Keratinocyte (primary cell): ENCODE measurements around the gene TMEM129. TPM values are rescaled to one million over a fixed set of nuclear protein-coding genes. Genes with fewer than 3 reads are reported as not detected.

ENCODE experiments used
- DNase-seq: peaks from one replicate; pipeline ENCODE4 v3.0.0-alpha.2; 2011; ENCODE audit warnings: low read depth, missing footprints, low spot score
- FAIRE-seq: peaks from 2 replicates; lab custom pipeline; 2011; peaks lifted over from hg19 to GRCh38; lab: Jason Lieb, UNC
- H2AFZ ChIP-seq: 2 replicates; pipeline ENCODE4 v1.6.0; 2012; ENCODE audit warnings: low read length, control low read depth, inconsistent platforms; ENCODE audit not compliant: control insufficient read depth
- H3K27ac ChIP-seq: 2 replicates; pipeline ENCODE4 v1.5.1; 2011; ENCODE audit warnings: low read length; ENCODE audit not compliant: control insufficient read depth, insufficient read depth
- H3K27me3 ChIP-seq: 3 replicates; pipeline ENCODE4 v1.6.0; 2011; ENCODE audit warnings: low read length; ENCODE audit not compliant: control insufficient read depth, insufficient read depth; ENCODE audit errors: extremely low read depth
- H3K36me3 ChIP-seq, 2 experiments: 2 replicates in 1 of 2; 3 replicates in 1 of 2; pipeline ENCODE4 v1.5.1; 2011; ENCODE audit warnings: low read length in 2 of 2, mild to moderate bottlenecking in 1 of 2; ENCODE audit not compliant: control insufficient read depth in 2 of 2, insufficient read depth in 2 of 2; ENCODE audit errors: extremely low read depth in 1 of 2
- H3K4me1 ChIP-seq: 3 replicates; pipeline ENCODE4 v1.5.1; 2011; ENCODE audit warnings: low read length; ENCODE audit not compliant: control insufficient read depth, insufficient read depth; ENCODE audit errors: extremely low read depth
- H3K4me2 ChIP-seq: 3 replicates; pipeline ENCODE4 v1.6.0; 2011; ENCODE audit warnings: low read depth, low read length; ENCODE audit not compliant: control insufficient read depth, insufficient read depth; ENCODE audit errors: extremely low read depth
- H3K4me3 ChIP-seq, 3 experiments: fragments of 200-600 bp in 1 of 3; sonication (generic) in 1 of 3; 2 replicates in 2 of 3; 3 replicates in 1 of 3; pipeline ENCODE4 v1.5.1; 2011 to 2016; ENCODE audit warnings: low read length in 3 of 3, mild to moderate bottlenecking in 3 of 3, control low read depth in 2 of 3, inconsistent platforms in 1 of 3, low read depth in 1 of 3, mixed read lengths in 1 of 3, mixed run types in 1 of 3, moderate library complexity in 1 of 3; ENCODE audit not compliant: control insufficient read depth in 2 of 3, insufficient read depth in 2 of 3; ENCODE audit errors: extremely low read depth in 1 of 3
- H3K79me2 ChIP-seq: 2 replicates; pipeline ENCODE4 v1.6.0; 2012; ENCODE audit warnings: low read length; ENCODE audit not compliant: control insufficient read depth, insufficient read depth
- H3K9ac ChIP-seq: 3 replicates; pipeline ENCODE4 v1.6.0; 2011; ENCODE audit warnings: low read length; ENCODE audit not compliant: control insufficient read depth, insufficient read depth; ENCODE audit errors: extremely low read depth
- H3K9me1 ChIP-seq: 3 replicates; pipeline ENCODE4 v1.6.0; 2011; ENCODE audit warnings: low read length; ENCODE audit not compliant: control insufficient read depth, insufficient read depth; ENCODE audit errors: extremely low read depth
- H3K9me3 ChIP-seq: 2 replicates; pipeline ENCODE4 v1.5.1; 2012; ENCODE audit warnings: low read depth, low read length; ENCODE audit not compliant: control insufficient read depth
- H4K20me1 ChIP-seq: 3 replicates; pipeline ENCODE4 v1.6.0; 2011; ENCODE audit warnings: low read length; ENCODE audit not compliant: control insufficient read depth, insufficient read depth; ENCODE audit errors: extremely low read depth
- EZH2 ChIP-seq: IDR thresholded peaks from one replicate; pipeline ENCODE4 v1.6.1; 2012; ENCODE audit warnings: inconsistent platforms, mild to moderate bottlenecking, low read length, moderate library complexity
- dilution Hi-C: fragments of 300-500 bp; cut with MboI; formaldehyde crosslinking; loops from one replicate; pipeline ENCODE4 v1.7.0; 2020; ENCODE audit warnings: low sequenced_read_pairs; ENCODE audit not compliant: extremely low pct_ligation_motif_present
- polyA plus RNA-seq, 5 experiments: library from polyadenylated mRNA; depleted of rRNA in 3 of 5; stranded (reverse) in 3 of 5; stranded (forward) in 1 of 5; unstranded in 1 of 5; fragments of >200 nt; gene quantifications; 1 replicate in 1 of 5; 2 replicates in 3 of 5; 3 replicates in 1 of 5; pipeline versions ENCODE4 v1.2.1 to v1.2.3, GENCODE V29; 2011 to 2012; ENCODE audit warnings: missing spikeins in 2 of 5, low read depth in 1 of 5, low replicate concordance in 1 of 5
- TF ChIP-seq, protein P1 (sequence below), 3 experiments: IDR thresholded peaks in 1 of 3; conservative IDR thresholded peaks in 1 of 3; optimal IDR thresholded peaks in 1 of 3; 2 replicates in 2 of 3; 3 replicates in 1 of 3; pipeline versions ENCODE3 to v1.5.1; 2011; ENCODE audit warnings: low read length in 3 of 3, mild to moderate bottlenecking in 3 of 3, moderate library complexity in 2 of 3, control low read depth in 1 of 3, inconsistent platforms in 1 of 3; ENCODE audit not compliant: insufficient read depth in 2 of 3; ENCODE audit errors: extremely low read depth in 1 of 3

Gene TMEM129
- polyA plus RNA-seq, 1 donor (not counting 4 experiments of a cell fraction or from before 2014, with no cell fraction given), result 11.7 TPM

DNA sequence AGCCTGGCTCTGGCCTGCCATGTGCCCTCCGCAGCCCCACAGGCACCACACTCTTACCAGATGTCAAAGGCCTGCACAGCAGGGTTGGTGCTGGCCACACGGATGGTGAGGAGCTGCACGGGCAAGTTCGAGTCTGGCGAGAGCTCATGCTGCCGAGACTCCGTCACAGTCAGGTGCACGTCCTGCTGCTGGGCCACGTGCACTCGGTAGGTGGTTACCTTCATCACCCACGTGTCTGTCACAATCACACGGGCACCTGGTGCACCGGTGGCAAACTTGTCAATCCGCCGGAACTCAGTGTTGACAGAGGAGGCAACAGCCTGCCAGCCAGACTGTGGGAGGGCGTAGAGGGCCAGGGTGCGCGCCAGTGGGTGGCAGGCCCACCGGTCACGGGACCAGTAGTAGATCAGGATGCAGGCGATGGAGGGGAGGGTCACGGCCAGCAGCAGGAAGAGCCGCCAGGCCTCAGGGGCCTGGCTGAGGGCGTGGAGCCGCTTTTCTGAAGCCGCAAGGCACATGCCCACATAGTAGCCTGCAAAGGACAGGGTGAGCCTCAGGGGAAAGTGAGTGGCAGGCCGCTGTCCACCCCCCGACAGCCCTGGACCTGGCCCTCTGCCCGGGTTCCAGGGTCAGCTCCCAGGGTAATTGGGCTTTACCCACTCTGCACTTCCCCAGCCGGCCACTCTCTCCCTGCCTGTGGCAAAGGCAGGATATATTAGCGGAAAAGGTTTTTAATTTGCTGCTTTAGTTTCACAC lies 2.9 kb downstream of the TMEM129 start:
- H3K27ac ChIP-seq, result no peak overlapping the region

GRCh38 chr4:1717129-1718094 lies 3.7 kb downstream of the TMEM129 start:
- Histone ChIP-seq H3K79me2 (peaks cover 58% of the 10 kb centered on the region), H3K9me3 (no peaks in the 10 kb centered on the region), H3K9me1 (no peaks in the 10 kb centered on the region), H3K27ac (no peak overlapping the region), H3K4me2 (no peak overlapping the region), H3K36me3 (peaks cover 7 to 13% of the 10 kb centered on the region in 2 experiments), H3K4me1 (peaks cover 15% of the 10 kb centered on the region), H3K9ac (no peak overlapping the region), H2AFZ (no peak overlapping the region), H3K27me3 (no peaks in the 10 kb centered on the region), H4K20me1 (no peaks in the 10 kb centered on the region), H3K4me3 (no peak overlapping the region)
- FAIRE-seq (no peak), DNase-seq (no peak)
- no peak for TF ChIP-seq EZH2
- TF ChIP-seq, protein P1, sequence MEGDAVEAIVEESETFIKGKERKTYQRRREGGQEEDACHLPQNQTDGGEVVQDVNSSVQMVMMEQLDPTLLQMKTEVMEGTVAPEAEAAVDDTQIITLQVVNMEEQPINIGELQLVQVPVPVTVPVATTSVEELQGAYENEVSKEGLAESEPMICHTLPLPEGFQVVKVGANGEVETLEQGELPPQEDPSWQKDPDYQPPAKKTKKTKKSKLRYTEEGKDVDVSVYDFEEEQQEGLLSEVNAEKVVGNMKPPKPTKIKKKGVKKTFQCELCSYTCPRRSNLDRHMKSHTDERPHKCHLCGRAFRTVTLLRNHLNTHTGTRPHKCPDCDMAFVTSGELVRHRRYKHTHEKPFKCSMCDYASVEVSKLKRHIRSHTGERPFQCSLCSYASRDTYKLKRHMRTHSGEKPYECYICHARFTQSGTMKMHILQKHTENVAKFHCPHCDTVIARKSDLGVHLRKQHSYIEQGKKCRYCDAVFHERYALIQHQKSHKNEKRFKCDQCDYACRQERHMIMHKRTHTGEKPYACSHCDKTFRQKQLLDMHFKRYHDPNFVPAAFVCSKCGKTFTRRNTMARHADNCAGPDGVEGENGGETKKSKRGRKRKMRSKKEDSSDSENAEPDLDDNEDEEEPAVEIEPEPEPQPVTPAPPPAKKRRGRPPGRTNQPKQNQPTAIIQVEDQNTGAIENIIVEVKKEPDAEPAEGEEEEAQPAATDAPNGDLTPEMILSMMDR (optimal IDR thresholded peaks at IDR 0.05 in 1 of 3, IDR thresholded peaks at IDR 0.05 in 1 of 3, conservative IDR thresholded peaks at IDR 0.05 in 1 of 3; ENCODE audit: extremely low read depth in 1 of 3, insufficient read depth in 2 of 3, low read length in 3 of 3), result no peak
- dilution Hi-C loops, result no loop called here

More for the DNA sequence above, 2.9 kb downstream of the TMEM129 start:
- no peak overlapping the region for H3K4me2 ChIP-seq
- no peaks in the 10 kb centered on the region for H3K9me3 ChIP-seq
- no peaks in the 10 kb centered on the region for H3K27me3 ChIP-seq
- no peak overlapping the region for H3K4me3 ChIP-seq
- peaks cover 7 to 15% of the 10 kb centered on the region in 2 experiments for H3K36me3 ChIP-seq
- dilution Hi-C loops, result no loop called here
- H3K9ac ChIP-seq, result no peak overlapping the region
- TF ChIP-seq, protein P1 (optimal IDR thresholded peaks at IDR 0.05 in 1 of 3, IDR thresholded peaks at IDR 0.05 in 1 of 3, conservative IDR thresholded peaks at IDR 0.05 in 1 of 3; ENCODE audit: extremely low read depth in 1 of 3, insufficient read depth in 2 of 3, low read length in 3 of 3), result no peak
- no peak for TF ChIP-seq EZH2
- H3K4me1 ChIP-seq, result peaks cover 22% of the 10 kb centered on the region
- H4K20me1 ChIP-seq, result no peaks in the 10 kb centered on the region
- no peak overlapping the region for H2AFZ ChIP-seq
- peaks cover 61% of the 10 kb centered on the region for H3K79me2 ChIP-seq
- no peak for FAIRE-seq
- no peak for DNase-seq
- H3K9me1 ChIP-seq, result no peaks in the 10 kb centered on the region
